Activated naive CD8-positive, alpha-beta T cell treated with anti-CD3 and anti-CD28 coated beads, Interleukin-2, amount 10 ng/mL, durations not matched to agents 7 days and 5 days (primary cell): Measurements from ENCODE around the gene GPR31. TPM values are rescaled to one million over a fixed set of nuclear protein-coding genes. Genes with fewer than 3 reads are reported as not detected.

Source experiments
- ATAC-seq: fragments of 150-1000 bp; cut with Tn5 transposase; one replicate; pipeline ENCODE4 v1.10.0; 2021; ENCODE audit warnings: low read depth, moderate library complexity
- POLR2A ChIA-PET: fragments of 350-600 bp; sonication (Branson Sonifier 250); formaldehyde crosslinking; loops from one replicate; lab custom pipeline; 2021; ENCODE audit warnings: antibody characterized with exemption; lab: Charles Lee
- DNase-seq: peaks from one replicate; pipeline ENCODE4 v3.0.0; 2021
- H3K27ac Mint-ChIP-seq: one replicate; pipeline ENCODE4 v1.8.0; 2022; ENCODE audit warnings: mild to moderate bottlenecking, mixed read lengths
- H3K27me3 Mint-ChIP-seq: one replicate; pipeline ENCODE4 v1.8.0; 2022; ENCODE audit warnings: mild to moderate bottlenecking, moderate library complexity, mixed read lengths
- H3K36me3 Mint-ChIP-seq: one replicate; pipeline ENCODE4 v1.8.0; 2021; ENCODE audit warnings: mild to moderate bottlenecking, mixed read lengths
- H3K4me1 Mint-ChIP-seq: one replicate; pipeline ENCODE4 v1.8.0; 2021; ENCODE audit warnings: mixed read lengths
- H3K4me3 Mint-ChIP-seq: one replicate; pipeline ENCODE4 v1.8.0; 2022; ENCODE audit warnings: mild to moderate bottlenecking, moderate library complexity, mixed read lengths
- H3K9me3 Mint-ChIP-seq: one replicate; pipeline ENCODE4 v1.8.0; 2021; ENCODE audit warnings: mixed read lengths
- total RNA-seq, 2 experiments: library from RNA; stranded (reverse); gene quantifications; one replicate each; pipeline ENCODE4 v1.2.3, GENCODE V29; 2021

The GPR31 gene
- total RNA-seq, 2 experiments from 2014 or later, result not detected

DNA sequence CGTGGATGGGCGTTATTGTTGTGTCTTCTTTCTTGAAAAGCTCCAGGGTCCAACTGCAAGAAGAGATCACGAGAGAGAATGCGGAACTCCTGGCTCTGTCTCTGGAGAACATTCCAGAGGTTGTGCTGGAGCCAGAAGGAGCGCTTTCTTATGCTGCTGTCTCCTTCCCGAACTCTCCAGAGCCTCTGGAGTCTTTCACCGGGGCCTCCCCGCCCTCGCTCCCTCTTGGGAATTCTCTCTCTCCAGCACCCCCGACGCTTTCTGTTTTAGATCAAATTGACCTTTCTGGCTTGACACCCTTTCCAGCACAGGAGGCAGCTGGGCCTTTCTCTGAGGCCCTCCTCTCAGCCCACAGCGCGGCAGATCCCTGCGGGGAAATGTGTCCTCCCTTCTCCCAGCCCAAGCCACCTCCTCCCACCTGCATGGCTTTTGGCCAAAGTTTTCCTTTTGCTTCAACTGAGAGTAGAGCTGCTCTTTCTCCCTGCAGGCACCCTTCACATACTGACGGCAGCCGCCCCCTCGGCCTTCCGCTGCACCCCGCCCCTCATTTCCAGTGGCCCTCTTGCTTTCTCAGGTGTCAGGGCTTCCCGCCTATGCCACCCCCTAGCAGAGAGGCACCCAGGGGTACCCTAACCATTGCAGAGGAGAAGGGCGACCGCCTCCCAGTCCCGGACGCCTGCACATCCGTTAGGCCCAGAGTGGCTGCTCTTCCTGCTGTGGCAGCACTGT lies 41.5 kb downstream of the GPR31 start:
- H3K4me3 Mint-ChIP-seq, result no peak overlapping the region
- H3K36me3 Mint-ChIP-seq, result no peaks in the 10 kb centered on the region
- H3K9me3 Mint-ChIP-seq, result no peaks in the 10 kb centered on the region
- no peak for ATAC-seq
- H3K27me3 Mint-ChIP-seq, result peaks cover 17% of the 10 kb centered on the region
- POLR2A ChIA-PET, result no interaction called here
- peaks cover 23% of the 10 kb centered on the region for H3K4me1 Mint-ChIP-seq
- H3K27ac Mint-ChIP-seq, result no peak overlapping the region
- no peak for DNase-seq

DNA sequence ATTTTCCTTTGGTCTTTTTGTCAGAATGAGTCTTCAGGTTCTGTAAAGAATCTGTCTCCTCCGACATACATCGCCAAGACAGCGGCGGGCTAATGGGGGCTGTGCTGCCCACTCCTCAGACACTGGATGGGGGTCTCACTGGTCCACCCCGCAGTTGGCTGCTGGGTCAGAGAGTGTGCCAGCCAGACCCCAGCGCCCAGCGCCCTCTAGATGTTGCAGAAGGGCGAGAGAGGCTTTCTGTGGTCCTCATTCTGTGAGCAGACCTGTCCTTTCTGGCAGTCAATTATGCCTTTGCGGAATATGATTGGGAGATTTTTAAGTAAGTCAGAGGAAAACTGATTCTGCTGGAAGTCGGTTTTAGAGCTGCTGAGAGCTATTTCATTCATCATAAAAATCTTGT lies 42.7 kb downstream of the GPR31 start:
- no peaks in the 10 kb centered on the region for H3K9me3 Mint-ChIP-seq
- H3K27me3 Mint-ChIP-seq, result peaks cover 17% of the 10 kb centered on the region
- peaks cover 17% of the 10 kb centered on the region for H3K4me1 Mint-ChIP-seq
- ATAC-seq (no peak), DNase-seq (no peak)
- POLR2A ChIA-PET, result no interaction called here
- no peaks in the 10 kb centered on the region for H3K36me3 Mint-ChIP-seq
- H3K4me3 Mint-ChIP-seq, result no peak overlapping the region
- H3K27ac Mint-ChIP-seq, result no peak overlapping the region

GRCh38 chr6:167113935-167114910 lies 43.6 kb downstream of the GPR31 start:
- POLR2A ChIA-PET, result no interaction called here

GRCh38 chr6:167113047-167113754 lies 44.6 kb downstream of the GPR31 start:
- POLR2A ChIA-PET, result no interaction called here
- Mint-ChIP-seq H3K4me3 (no peak overlapping the region), H3K4me1 (peaks cover 8% of the 10 kb centered on the region), H3K27ac (no peak overlapping the region), H3K9me3 (no peaks in the 10 kb centered on the region), H3K36me3 (no peaks in the 10 kb centered on the region), H3K27me3 (peaks cover 26% of the 10 kb centered on the region)
- DNase-seq (no peak), ATAC-seq (no peak)

More at GRCh38 chr6:167113935-167114910, 43.6 kb downstream of the GPR31 start:
- Mint-ChIP-seq H3K4me3 (no peak overlapping the region), H3K27me3 (peaks cover 24% of the 10 kb centered on the region), H3K36me3 (no peaks in the 10 kb centered on the region), H3K4me1 (peaks cover 12% of the 10 kb centered on the region), H3K27ac (no peak overlapping the region), H3K9me3 (no peaks in the 10 kb centered on the region)
- ATAC-seq (no peak), DNase-seq (no peak)

DNA sequence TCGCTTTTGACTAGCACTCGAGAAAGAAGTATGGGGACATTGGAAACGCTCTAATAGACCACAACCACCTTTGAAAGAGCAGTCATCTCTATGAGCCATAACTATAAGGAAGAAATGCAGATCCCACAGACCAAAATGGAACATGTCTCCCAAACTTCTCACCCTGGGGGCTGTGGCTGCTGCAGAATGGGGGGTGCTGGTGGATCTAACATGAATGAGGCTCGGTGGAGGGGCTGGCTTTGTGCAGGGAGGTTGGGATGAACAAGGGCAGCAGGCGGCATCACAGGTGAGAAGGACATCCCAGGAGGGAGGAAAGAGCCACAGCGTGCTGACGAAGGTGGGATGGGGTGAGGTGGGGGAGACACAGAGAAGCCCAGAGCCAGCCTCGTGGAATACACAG lies 45.4 kb downstream of the GPR31 start:
- Mint-ChIP-seq H3K4me1 (peaks cover 8% of the 10 kb centered on the region), H3K27ac (no peak overlapping the region), H3K36me3 (no peaks in the 10 kb centered on the region), H3K27me3 (peaks cover 26% of the 10 kb centered on the region), H3K4me3 (no peak overlapping the region), H3K9me3 (no peaks in the 10 kb centered on the region)
- DNase-seq, result no peak
- no peak for ATAC-seq
- POLR2A ChIA-PET, result no interaction called here

DNA sequence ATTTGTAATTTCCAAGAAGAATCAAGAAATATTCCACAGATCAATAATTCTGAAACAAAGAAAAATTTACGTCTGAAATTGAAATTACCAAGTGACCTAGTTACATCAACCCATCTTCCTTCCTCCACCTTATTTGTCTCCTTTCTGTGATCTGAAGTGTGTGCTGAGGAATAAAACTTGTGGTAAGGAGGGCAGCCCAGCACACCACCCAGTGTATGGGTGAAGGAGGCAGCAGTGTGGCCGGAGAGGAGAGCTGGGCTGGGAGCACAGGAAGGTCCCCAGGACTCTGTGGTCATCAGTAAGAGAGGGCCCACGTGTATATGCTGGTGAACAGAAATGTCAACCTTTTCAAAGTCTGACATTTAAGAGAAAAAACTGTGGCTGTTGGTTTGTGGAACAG lies 46.2 kb downstream of the GPR31 start:
- Mint-ChIP-seq H3K36me3 (no peaks in the 10 kb centered on the region), H3K4me1 (peaks cover 8% of the 10 kb centered on the region), H3K4me3 (no peak overlapping the region), H3K27ac (peak overlapping the region; percentile 18), H3K27me3 (peaks cover 26% of the 10 kb centered on the region), H3K9me3 (no peaks in the 10 kb centered on the region)
- DNase-seq (no peak), ATAC-seq (no peak)
- POLR2A ChIA-PET, result no interaction called here

DNA sequence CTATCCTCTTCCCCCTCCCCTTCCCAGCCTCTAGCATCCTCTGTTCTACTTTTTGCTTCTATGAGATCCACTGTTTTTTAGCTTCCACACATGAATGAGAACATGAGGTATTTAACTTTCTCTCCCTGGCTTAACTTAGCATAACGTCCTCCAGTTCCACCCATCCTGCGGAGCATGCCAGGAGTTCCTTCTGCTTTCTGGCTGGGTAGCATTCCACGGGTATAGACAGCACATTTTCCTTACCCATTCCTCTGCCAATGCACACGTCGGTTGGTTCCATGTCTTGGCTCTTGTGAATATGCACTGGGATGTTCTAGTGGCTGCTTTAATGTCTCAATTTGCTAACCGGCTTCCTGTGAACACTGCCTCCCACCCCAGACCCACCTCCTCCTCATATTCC lies 48.1 kb downstream of the GPR31 start:
- POLR2A ChIA-PET, result no interaction called here

GRCh38 chr6:167108278-167108677 lies 49.5 kb downstream of the GPR31 start:
- ATAC-seq (no peak), DNase-seq (no peak)
- Mint-ChIP-seq H3K36me3 (no peaks in the 10 kb centered on the region), H3K4me1 (peaks cover 10% of the 10 kb centered on the region), H3K9me3 (peaks cover 1% of the 10 kb centered on the region), H3K4me3 (no peak overlapping the region), H3K27ac (no peak overlapping the region), H3K27me3 (peaks cover 24% of the 10 kb centered on the region)
- POLR2A ChIA-PET, result no interaction called here

More for the DNA sequence above, 48.1 kb downstream of the GPR31 start:
- peaks cover 24% of the 10 kb centered on the region for H3K27me3 Mint-ChIP-seq
- ATAC-seq (no peak), DNase-seq (no peak)
- H3K4me3 Mint-ChIP-seq, result no peak overlapping the region
- peaks cover 1% of the 10 kb centered on the region for H3K9me3 Mint-ChIP-seq
- H3K27ac Mint-ChIP-seq, result no peak overlapping the region
- peaks cover 8% of the 10 kb centered on the region for H3K4me1 Mint-ChIP-seq
- H3K36me3 Mint-ChIP-seq, result no peaks in the 10 kb centered on the region

GRCh38 chr6:167107787-167108186 lies 50.0 kb downstream of the GPR31 start:
- Mint-ChIP-seq H3K27ac (no peak overlapping the region), H3K9me3 (peaks cover 1% of the 10 kb centered on the region), H3K4me3 (no peak overlapping the region), H3K4me1 (peaks cover 14% of the 10 kb centered on the region), H3K27me3 (peaks cover 22% of the 10 kb centered on the region), H3K36me3 (no peaks in the 10 kb centered on the region)
- no peak for ATAC-seq
- POLR2A ChIA-PET, result no interaction called here
- DNase-seq, result no peak

- ATAC-seq (no peak), DNase-seq (no peak)
- Mint-ChIP-seq H3K27me3 (peaks cover 14% of the 10 kb centered on the region), H3K27ac (no peak overlapping the region), H3K9me3 (peaks cover 1% of the 10 kb centered on the region), H3K4me1 (peaks cover 11% of the 10 kb centered on the region), H3K4me3 (no peak overlapping the region), H3K36me3 (no peaks in the 10 kb centered on the region)
- POLR2A ChIA-PET, result no interaction called here
Observed at GRCh38 chr6:167106406-167106805, 51.4 kb downstream of the GPR31 start.

Other genes starting within 250 kb of the GPR31 start
- 10 to 100 TPM; 69.2 to 73.1 TPM for gene RNASET2, start 201.4 kb downstream of the GPR31 start, total RNA-seq
- gene CEP43, start 158.6 kb downstream of the GPR31 start, total RNA-seq, result 10 to 100 TPM; 23.3 to 26.3 TPM
- 1 to 10 TPM; 3.0 to 3.6 TPM for gene CCR6, start 34.9 kb downstream of the GPR31 start, total RNA-seq
- not detected for gene UNC93A, start 133.3 kb upstream of the GPR31 start, total RNA-seq
- not detected for gene TTLL2, start 167.1 kb upstream of the GPR31 start, total RNA-seq